ENCODE results near the gene ERCC6.

Gene ERCC6

GRCh38 chr10:49512121-49512809 lies 26.7 kb downstream of the ERCC6 start:
- no peak for DNase-seq (ENCODE audit: low read depth)

GRCh38 chr10:49509771-49510303 lies 29.1 kb downstream of the ERCC6 start:
- DNase-seq (ENCODE audit: low read depth) = no peak

- DNase-seq (ENCODE audit: low read depth) = no peak
Measured at GRCh38 chr10:49508654-49509053, 30.3 kb downstream of the ERCC6 start.

GRCh38 chr10:49508249-49508648 lies 30.7 kb downstream of the ERCC6 start:
- DNase-seq (ENCODE audit: low read depth) = no peak

GRCh38 chr10:49505589-49505988 lies 33.3 kb downstream of the ERCC6 start:
- no peak for DNase-seq (ENCODE audit: low read depth)

GRCh38 chr10:49505076-49505475 lies 33.8 kb downstream of the ERCC6 start:
- DNase-seq (ENCODE audit: low read depth) = no peak

- no peak for DNase-seq (ENCODE audit: low read depth)
Measured at GRCh38 chr10:49504528-49504927, 34.4 kb downstream of the ERCC6 start.

GRCh38 chr10:49502358-49502757 lies 36.6 kb downstream of the ERCC6 start:
- no peak for DNase-seq (ENCODE audit: low read depth)

- no peak for DNase-seq (ENCODE audit: low read depth)
Measured at GRCh38 chr10:49500412-49500811, 38.5 kb downstream of the ERCC6 start.

GRCh38 chr10:49499305-49499851 lies 39.5 kb downstream of the ERCC6 start:
- DNase-seq (ENCODE audit: low read depth) = no peak

GRCh38 chr10:49498425-49498824 lies 40.5 kb downstream of the ERCC6 start:
- no peak for DNase-seq (ENCODE audit: low read depth)

- DNase-seq (ENCODE audit: low read depth) = no peak
Measured at GRCh38 chr10:49497358-49497757, 41.6 kb downstream of the ERCC6 start.

GRCh38 chr10:49488056-49488717 lies 50.7 kb downstream of the ERCC6 start:
- no peak for DNase-seq (ENCODE audit: low read depth)

- no peak for DNase-seq (ENCODE audit: low read depth)
Measured at GRCh38 chr10:49486738-49487137, 52.2 kb downstream of the ERCC6 start.

- no peak for DNase-seq (ENCODE audit: low read depth)
Measured at GRCh38 chr10:49486009-49486408, 52.9 kb downstream of the ERCC6 start.

- no peak for DNase-seq (ENCODE audit: low read depth)
Measured at GRCh38 chr10:49484486-49485235, 54.3 kb downstream of the ERCC6 start.

- DNase-seq (ENCODE audit: low read depth) = no peak
Measured at GRCh38 chr10:49478819-49479218, 60.1 kb downstream of the ERCC6 start.

GRCh38 chr10:49474901-49475300 lies 64.0 kb downstream of the ERCC6 start:
- DNase-seq (ENCODE audit: low read depth) = no peak

GRCh38 chr10:49471532-49471931 lies 67.4 kb downstream of the ERCC6 start:
- DNase-seq (ENCODE audit: low read depth) = no peak

- no peak for DNase-seq (ENCODE audit: low read depth)
Measured at GRCh38 chr10:49465736-49466135, 73.2 kb downstream of the ERCC6 start.

Data from stimulated activated CD8-positive, alpha-beta memory T cell treated with anti-CD3 and anti-CD28 coated beads, Interleukin-4, amount 100 ng/mL, for 24 hours (primary cell).